ENCODE results near the gene MRPL12.
A peak's percentile ranks its signal among the peaks of the same experiment; 100 is the strongest.

Gene MRPL12

DNA sequence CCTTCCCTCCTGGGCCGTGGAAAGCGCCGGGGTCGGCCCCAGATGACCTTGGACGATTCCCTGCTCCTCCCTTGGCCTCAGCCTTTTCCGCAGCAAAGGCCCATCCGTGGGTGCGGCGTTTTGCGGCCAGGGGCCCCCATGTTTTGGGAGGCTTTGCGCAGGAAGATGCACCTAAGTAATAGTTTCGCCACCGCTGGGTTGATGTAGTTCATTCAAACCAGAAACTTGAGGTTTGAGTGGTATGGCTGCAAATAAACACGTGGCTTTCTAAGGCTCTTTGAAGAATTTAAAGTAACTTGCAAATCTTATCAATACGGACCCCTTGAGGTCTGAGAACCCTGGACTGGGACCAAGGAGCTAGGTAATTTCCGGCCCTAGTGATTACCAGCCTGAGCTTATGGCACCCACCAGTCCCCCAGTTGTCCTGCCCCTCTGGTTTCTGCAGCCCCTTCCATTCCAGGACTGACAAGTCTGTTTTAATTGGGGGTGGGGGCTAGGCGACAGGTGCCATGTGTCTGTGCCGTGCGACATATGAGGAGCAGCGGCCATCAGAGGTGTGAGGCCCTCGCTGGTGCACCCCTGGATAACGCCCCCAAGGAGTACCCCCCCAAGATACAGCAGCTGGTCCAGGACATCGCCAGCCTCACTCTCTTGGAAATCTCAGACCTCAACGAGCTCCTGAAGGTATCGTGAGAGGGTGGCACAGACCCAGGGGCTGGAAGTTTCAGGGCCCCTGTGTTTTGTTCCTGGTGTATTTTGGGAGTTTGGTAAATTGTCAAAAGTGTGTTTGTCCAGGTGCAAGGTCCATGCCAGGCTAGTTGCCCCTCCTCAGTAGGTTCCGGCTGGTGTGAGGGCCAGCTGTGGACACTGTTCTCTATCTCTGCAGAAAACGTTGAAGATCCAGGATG is 834 bp downstream of the MRPL12 start:
- DNase-seq, result no peak

GRCh38 chr17:81705518-81706231 is 2.5 kb downstream of the MRPL12 start:
- no peak for DNase-seq

GRCh38 chr17:81706232-81706611 is 3.1 kb downstream of the MRPL12 start:
- DNase-seq, result no peak

- peak in 1 of 2 experiments; percentile 16 for DNase-seq
Measured at GRCh38 chr17:81706757-81707624, 3.8 kb downstream of the MRPL12 start.

DNA sequence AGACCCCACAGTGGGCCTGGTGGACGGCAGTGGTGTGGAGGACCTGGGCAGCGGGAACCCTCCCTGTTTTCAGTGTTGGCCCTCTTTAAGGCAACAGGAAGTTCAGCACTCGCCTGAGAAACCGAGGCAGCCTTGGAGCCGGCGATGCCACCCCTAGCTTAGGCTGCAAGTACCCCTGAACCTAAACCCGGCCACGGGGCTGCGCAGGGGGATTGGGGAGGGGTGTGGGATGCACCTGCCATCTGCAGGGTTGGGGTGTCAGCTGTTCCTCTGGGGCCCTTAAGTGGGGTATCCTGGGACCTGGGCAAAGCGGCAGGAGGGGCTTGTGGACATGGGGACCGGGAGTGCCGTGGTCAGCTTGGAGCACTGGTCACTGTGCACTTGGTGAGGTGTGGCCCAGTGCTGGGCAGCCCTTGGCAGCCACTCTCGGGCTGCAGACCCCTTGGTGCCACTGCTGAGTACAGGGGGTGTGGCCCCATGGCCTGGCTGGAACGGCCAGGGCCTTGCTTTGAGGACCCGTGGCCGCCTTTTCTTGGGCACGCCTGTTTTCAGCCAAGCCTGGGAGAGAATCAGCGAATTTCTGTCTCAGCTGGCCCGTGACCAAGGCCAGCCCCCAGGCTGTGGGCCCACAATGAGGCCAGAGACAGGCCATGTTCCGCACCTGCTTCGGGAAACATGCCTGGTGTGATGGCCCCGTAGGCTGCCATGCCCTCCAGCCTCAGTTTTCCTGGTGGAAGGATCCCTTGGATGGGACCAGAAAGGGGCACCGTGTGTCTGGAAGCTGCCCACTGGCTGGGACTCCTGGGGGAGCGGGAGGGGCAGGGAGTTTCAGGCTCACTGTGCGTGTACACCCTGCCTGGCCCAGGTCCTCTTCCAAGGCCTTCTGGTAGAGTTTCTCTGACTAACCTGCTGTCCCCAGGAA is 4.8 kb downstream of the MRPL12 start:
- DNase-seq, result no peak

- no peak for DNase-seq
Measured at GRCh38 chr17:81708739-81709185, 5.6 kb downstream of the MRPL12 start.

DNA sequence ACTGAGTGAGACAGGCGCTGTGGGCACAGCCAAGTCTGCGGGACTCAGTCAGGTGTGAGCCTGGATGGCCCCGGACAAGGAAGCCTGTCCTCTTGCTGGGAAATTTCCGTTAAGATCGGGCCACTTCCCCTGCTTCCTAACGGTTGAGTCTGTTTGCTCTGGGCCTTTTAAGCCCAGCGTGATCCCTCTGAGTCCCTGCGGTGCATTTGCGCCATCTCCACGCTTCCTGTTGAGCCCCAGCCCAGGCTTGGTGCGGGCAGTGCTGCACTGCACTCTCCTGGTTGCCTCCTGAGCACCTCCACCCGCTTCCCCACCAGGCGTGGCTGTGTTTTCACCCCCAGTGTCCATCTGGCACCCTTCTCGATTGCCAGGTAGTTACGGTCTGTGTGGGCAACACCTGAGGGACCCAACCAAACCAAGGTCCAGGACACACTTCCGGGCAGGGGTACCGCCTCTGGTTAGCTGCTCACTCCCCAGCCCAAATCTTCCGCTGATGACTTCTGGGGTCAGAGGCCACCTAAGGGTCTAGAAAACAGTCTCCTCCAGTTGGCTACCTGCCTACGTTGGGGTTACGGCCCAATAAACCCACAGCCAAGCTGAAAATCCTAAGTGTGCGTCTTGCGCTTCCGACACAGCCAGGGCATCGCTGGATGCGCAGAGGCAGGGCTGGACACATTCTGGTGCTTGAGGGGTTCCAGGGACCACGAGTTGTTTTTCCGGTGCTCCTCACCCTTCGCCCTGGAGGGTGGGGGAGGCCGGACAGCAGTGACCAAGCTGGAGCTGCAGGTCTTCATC is 7.5 kb downstream of the MRPL12 start:
- peak; percentile 87 to 89 for DNase-seq

GRCh38 chr17:81711814-81712467 is 8.8 kb downstream of the MRPL12 start, which contains the start of gene SLC25A10:
SLC25A10 (plus strand) TSS chr17:81712284; CDS start chr17:81712427, 143 bp downstream.
- peak; percentile 73 to 80 for DNase-seq

GRCh38 chr17:81712468-81713003 is 9.4 kb downstream of the MRPL12 start:
- peak; percentile 36 to 50 for DNase-seq

DNA sequence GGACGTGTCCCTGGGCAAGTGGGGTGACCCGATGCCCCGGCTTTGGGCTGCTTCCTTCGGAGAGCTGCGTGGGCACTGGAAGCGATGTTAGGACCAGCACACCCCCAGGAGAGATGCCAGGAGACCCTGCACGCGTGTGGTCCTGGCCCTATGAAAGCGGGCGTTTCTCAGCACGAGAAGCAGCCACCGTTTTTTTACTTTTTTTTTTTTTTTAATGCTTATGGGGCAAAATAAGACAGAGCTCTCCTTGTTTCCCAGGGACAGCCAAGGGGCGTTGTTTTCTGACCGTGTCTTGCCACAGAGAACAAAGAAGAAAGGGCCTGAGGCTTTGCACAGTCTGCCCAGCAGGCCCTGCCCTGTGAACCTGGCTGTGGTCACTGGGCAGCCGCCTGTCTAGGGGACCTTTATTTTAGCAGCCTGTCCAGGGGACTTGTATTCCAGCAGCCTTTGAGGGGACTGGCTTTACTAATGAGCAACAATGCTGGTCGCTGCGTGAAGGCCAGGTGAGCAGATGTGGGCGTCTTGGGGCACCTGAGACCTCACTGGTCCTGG is 9.9 kb downstream of the MRPL12 start:
- DNase-seq, result no peak

GRCh38 chr17:81713556-81714411 is 10.6 kb downstream of the MRPL12 start:
- no peak for DNase-seq

GRCh38 chr17:81714412-81715106 is 11.4 kb downstream of the MRPL12 start:
- DNase-seq, result no peak

GRCh38 chr17:81715107-81715871 is 12.1 kb downstream of the MRPL12 start:
- DNase-seq, result no peak

DNA sequence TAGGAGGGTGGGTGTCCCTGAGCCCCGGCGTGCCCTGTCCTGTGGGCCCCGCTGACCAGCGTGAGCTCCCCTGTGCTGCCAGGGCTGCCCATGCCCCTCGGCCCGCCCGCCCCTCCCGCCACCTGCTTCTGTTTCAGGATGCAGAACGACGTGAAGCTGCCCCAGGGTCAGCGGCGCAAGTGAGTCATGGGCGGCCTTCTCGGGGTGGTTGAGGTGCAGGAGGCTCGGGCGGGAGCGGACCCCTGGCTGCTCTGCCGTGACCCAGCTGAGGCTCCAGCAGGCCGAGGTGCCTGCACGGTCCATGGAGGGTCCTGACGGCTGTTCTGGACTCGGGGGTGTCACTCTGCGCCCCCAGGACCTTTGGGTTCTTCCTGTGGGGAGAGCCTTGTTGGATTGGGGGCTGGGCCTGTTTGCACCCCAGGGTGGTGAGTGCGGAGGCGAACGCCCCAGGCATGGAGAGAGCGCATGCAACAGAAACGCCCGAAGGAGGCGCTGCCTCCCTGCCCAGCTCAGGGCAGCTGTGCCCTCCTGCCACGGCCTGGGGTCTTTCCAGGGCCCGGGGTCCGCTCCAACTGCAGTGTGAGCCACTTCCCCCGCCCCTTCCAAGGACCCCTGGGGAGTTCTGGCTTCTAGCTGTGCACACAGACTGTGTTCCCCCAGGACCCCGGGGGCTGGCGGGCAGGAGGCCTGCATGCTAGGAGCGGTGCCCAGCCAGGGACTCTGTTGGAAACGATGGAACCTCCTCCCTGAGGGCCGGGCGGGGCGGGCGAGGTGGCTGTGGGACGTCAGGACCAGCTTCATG is 12.9 kb downstream of the MRPL12 start:
- no peak for DNase-seq

DNA sequence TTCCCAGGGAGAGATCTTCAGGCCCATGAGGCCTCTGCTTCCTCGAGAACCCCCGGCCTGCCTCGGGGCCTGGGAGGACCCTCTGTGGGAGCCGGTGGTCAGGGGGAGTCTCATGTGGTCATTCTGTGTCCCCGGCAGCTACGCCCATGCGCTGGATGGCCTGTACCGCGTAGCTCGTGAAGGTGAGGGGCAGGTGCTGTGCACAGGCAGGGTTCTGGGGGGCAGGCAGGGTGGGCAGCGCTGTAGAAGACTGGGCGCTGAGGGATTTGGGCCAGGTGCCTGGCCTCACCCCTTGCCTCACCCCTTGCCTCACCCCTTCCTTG is 13.5 kb downstream of the MRPL12 start:
- DNase-seq, result no peak

DNA sequence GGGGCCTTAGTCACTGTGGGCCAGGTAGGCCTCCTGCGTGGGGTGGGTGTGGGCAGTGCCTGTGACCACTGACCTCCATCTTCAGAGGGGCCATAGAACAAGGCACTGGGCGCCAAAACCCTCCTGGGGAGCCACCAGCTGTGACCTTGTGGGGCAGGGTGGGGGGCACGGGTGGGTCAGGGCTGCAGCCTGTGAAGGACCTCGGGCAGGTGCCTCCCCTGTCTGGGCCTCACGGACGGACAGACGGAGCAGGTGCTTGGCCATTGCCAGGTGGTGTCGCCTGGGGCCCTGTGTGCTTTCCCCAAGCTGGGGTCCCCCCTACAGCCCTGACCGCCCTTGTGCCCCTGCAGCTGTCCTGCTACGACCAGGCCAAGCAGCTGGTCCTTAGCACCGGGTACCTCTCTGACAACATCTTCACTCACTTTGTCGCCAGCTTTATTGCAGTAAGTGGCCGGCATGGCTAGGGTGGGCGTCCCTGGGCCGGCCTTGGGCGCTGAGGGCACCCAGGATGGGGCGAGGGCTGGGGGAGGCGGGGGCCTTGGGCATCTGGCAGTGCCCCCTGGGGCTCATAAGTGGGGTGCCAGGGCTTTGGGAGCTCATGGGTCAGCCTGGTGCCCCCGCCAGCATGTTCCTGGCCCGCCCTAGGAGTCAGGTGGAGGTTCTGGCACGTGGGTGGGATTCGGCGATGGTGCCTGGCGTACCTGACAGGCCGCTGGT is 14.0 kb downstream of the MRPL12 start:
- DNase-seq, result no peak

Data from Kasumi-1 (cell line).